HEK293 (cell line): ENCODE measurements around the gene HCRTR2.

Experiments used
- CTCF ChIA-PET: fragments of 350-600 bp; formaldehyde crosslinking; extraction: SDS; loops from one replicate; lab custom pipeline; 2021; ENCODE audit warnings: antibody characterized with exemption; lab: Yijun Ruan, JAX
- POLR2A ChIA-PET: fragments of 300-600 bp; formaldehyde crosslinking; extraction: SDS; loops from one replicate; lab custom pipeline; 2020; ENCODE audit warnings: antibody characterized with exemption, inconsistent platforms; lab: Yijun Ruan, JAX
- H3K27ac ChIP-seq: fragments of 200-500 bp; sonication (Bioruptor generic); 2 replicates; pipeline ENCODE4 v1.5.1; 2014; ENCODE audit warnings: low read depth, low read length, control low read depth, inconsistent platforms; ENCODE audit errors: extremely low read depth
- H3K36me3 ChIP-seq, 2 experiments: fragments of 200-500 bp in 1 of 2; sonication (Bioruptor generic) in 1 of 2; 1 replicate in 1 of 2; 2 replicates in 1 of 2; pipeline ENCODE4 v1.5.1; 2014 to 2017; ENCODE audit warnings: inconsistent platforms in 2 of 2, low read length in 2 of 2; ENCODE audit not compliant: control insufficient read depth in 2 of 2, insufficient read depth in 1 of 2
- H3K4me1 ChIP-seq: fragments of 200-500 bp; sonication (Bioruptor generic); 2 replicates; pipeline ENCODE4 v1.5.1; 2014; ENCODE audit warnings: mild to moderate bottlenecking, low read length, inconsistent platforms; ENCODE audit not compliant: control insufficient read depth, insufficient read depth
- H3K4me3 ChIP-seq: 2 replicates; pipeline ENCODE4 v1.5.1; 2011; ENCODE audit warnings: low read depth, mild to moderate bottlenecking, control low read depth, low read length, moderate library complexity
- H3K9me3 ChIP-seq: fragments of 200-500 bp; sonication (Bioruptor generic); 2 replicates; pipeline ENCODE4 v1.5.1; 2014; ENCODE audit warnings: low read depth, low read length, inconsistent platforms; ENCODE audit not compliant: control insufficient read depth, insufficient read depth
- GFI1B ChIP-seq: fragments of 450-650 bp; formaldehyde crosslinking; IDR thresholded peaks from 2 replicates; pipeline ENCODE4 v1.5.1; 2016; ENCODE audit warnings: missing biosample characterization, missing genetic modification characterization
- GLI2 ChIP-seq: fragments of 450-650 bp; formaldehyde crosslinking; IDR thresholded peaks from 2 replicates; pipeline ENCODE4; 2017; ENCODE audit warnings: missing biosample characterization, missing genetic modification characterization, low read depth, borderline replicate concordance
- KLF10 ChIP-seq: fragments of 450-650 bp; IDR thresholded peaks from 2 replicates; pipeline ENCODE4 v1.5.1; 2018; ENCODE audit warnings: missing biosample characterization, mild to moderate bottlenecking, missing genetic modification characterization
- KLF16 ChIP-seq: fragments of 450-650 bp; formaldehyde crosslinking; IDR thresholded peaks from 2 replicates; pipeline ENCODE4 v1.5.1; 2017; ENCODE audit warnings: missing biosample characterization, missing genetic modification characterization
- MEIS1 ChIP-seq: sonication (generic); formaldehyde crosslinking; IDR thresholded peaks from 2 replicates; pipeline ENCODE4 v1.8.1; 2022; ENCODE audit warnings: missing genetic modification reagents, mild to moderate bottlenecking, borderline replicate concordance
- PRDM6 ChIP-seq: fragments of 450-650 bp; formaldehyde crosslinking; IDR thresholded peaks from 2 replicates; pipeline ENCODE4 v1.5.1; 2017; ENCODE audit warnings: missing biosample characterization, missing genetic modification characterization
- REPIN1 ChIP-seq: fragments of 450-650 bp; formaldehyde crosslinking; IDR thresholded peaks from 2 replicates; pipeline ENCODE4 v1.5.1; 2017; ENCODE audit warnings: missing biosample characterization, missing genetic modification characterization, low read depth
- TSHZ1 ChIP-seq: fragments of 450-650 bp; formaldehyde crosslinking; IDR thresholded peaks from 2 replicates; pipeline ENCODE4 v1.5.1; 2016; ENCODE audit warnings: missing biosample characterization, missing genetic modification characterization, borderline replicate concordance
- ZBTB1 ChIP-seq: fragments of 450-650 bp; formaldehyde crosslinking; IDR thresholded peaks from 2 replicates; pipeline ENCODE4 v1.5.1; 2016; ENCODE audit warnings: missing biosample characterization, missing genetic modification characterization
- ZBTB20 ChIP-seq: fragments of 450-650 bp; formaldehyde crosslinking; IDR thresholded peaks from 2 replicates; pipeline ENCODE4 v1.5.1; 2016; ENCODE audit warnings: missing biosample characterization, missing genetic modification characterization
- ZNF10 ChIP-seq: fragments of 450-650 bp; formaldehyde crosslinking; IDR thresholded peaks from 2 replicates; pipeline ENCODE4 v1.5.1; 2017; ENCODE audit warnings: missing biosample characterization, missing genetic modification characterization
- ZNF174 ChIP-seq: fragments of 450-650 bp; formaldehyde crosslinking; IDR thresholded peaks from 2 replicates; pipeline ENCODE4 v1.5.0; 2017; ENCODE audit warnings: missing biosample characterization, mild to moderate bottlenecking, missing genetic modification characterization
- ZNF184 ChIP-seq: fragments of 450-650 bp; IDR thresholded peaks from 2 replicates; pipeline ENCODE4 v1.5.1; 2018; ENCODE audit warnings: missing biosample characterization, mild to moderate bottlenecking, missing genetic modification characterization
- ZNF211 ChIP-seq: fragments of 450-650 bp; formaldehyde crosslinking; IDR thresholded peaks from 2 replicates; pipeline ENCODE4 v1.5.1; 2016; ENCODE audit warnings: low read depth, missing biosample characterization, missing genetic modification characterization
- ZNF223 ChIP-seq: fragments of 450-650 bp; formaldehyde crosslinking; IDR thresholded peaks from 2 replicates; pipeline ENCODE4 v1.5.1; 2016; ENCODE audit warnings: missing biosample characterization, missing genetic modification characterization
- ZNF266 ChIP-seq: fragments of 450-650 bp; formaldehyde crosslinking; IDR thresholded peaks from 2 replicates; pipeline ENCODE4 v1.5.1; 2016; ENCODE audit warnings: missing biosample characterization, missing genetic modification characterization, low read depth
- ZNF324 ChIP-seq: fragments of 450-650 bp; formaldehyde crosslinking; IDR thresholded peaks from 2 replicates; pipeline ENCODE4 v1.5.1; 2016; ENCODE audit warnings: missing biosample characterization, missing genetic modification characterization
- ZNF473 ChIP-seq: fragments of 450-650 bp; formaldehyde crosslinking; IDR thresholded peaks from 2 replicates; pipeline ENCODE4 v1.5.1; 2017; ENCODE audit warnings: missing biosample characterization, missing genetic modification characterization
- ZNF48 ChIP-seq: fragments of 450-650 bp; formaldehyde crosslinking; IDR thresholded peaks from 2 replicates; pipeline ENCODE4 v1.5.1; 2016; ENCODE audit warnings: missing biosample characterization, missing genetic modification characterization
- ZNF510 ChIP-seq: fragments of 450-650 bp; formaldehyde crosslinking; IDR thresholded peaks from 2 replicates; pipeline ENCODE4 v1.5.1; 2018; ENCODE audit warnings: mild to moderate bottlenecking, missing genetic modification characterization, missing biosample characterization; ENCODE audit not compliant: insufficient replicate concordance
- ZNF596 ChIP-seq: fragments of 450-650 bp; IDR thresholded peaks from 2 replicates; pipeline ENCODE4 v1.5.0; 2018; ENCODE audit warnings: missing biosample characterization, mild to moderate bottlenecking, missing genetic modification characterization, moderate library complexity
- ZNF639 ChIP-seq: fragments of 450-650 bp; formaldehyde crosslinking; IDR thresholded peaks from 2 replicates; pipeline ENCODE4 v1.5.1; 2016; ENCODE audit warnings: missing biosample characterization, missing genetic modification characterization
- ZNF670 ChIP-seq: fragments of 450-650 bp; formaldehyde crosslinking; IDR thresholded peaks from 2 replicates; pipeline ENCODE4 v1.5.1; 2016; ENCODE audit warnings: missing biosample characterization, missing genetic modification characterization, low read depth
- ZNF704 ChIP-seq: fragments of 450-650 bp; formaldehyde crosslinking; IDR thresholded peaks from 2 replicates; pipeline ENCODE4 v1.5.1; 2016; ENCODE audit warnings: missing biosample characterization, missing genetic modification characterization
- ZNF768 ChIP-seq: fragments of 450-650 bp; formaldehyde crosslinking; IDR thresholded peaks from 2 replicates; pipeline ENCODE4 v1.5.1; 2018; ENCODE audit warnings: missing biosample characterization, mild to moderate bottlenecking, missing genetic modification characterization
- TF ChIP-seq, protein P1 (sequence below): fragments of 450-650 bp; formaldehyde crosslinking; IDR thresholded peaks from 2 replicates; pipeline ENCODE4 v1.5.1; 2017; ENCODE audit warnings: missing biosample characterization, missing genetic modification characterization

Gene HCRTR2

GRCh38 chr6:55136916-55137315, 37.4 kb upstream of the HCRTR2 start:
- Histone ChIP-seq H3K9me3 (no peaks in the 10 kb centered on the region), H3K27ac (no peak overlapping the region), H3K36me3 (no peaks in the 10 kb centered on the region), H3K4me1 (no peaks in the 10 kb centered on the region), H3K4me3 (no peak overlapping the region)
- TF ChIP-seq ZNF324 (tag by site-specific recombination) (no peak), MEIS1 (no peak), ZNF266 (tag by site-specific recombination) (no peak), ZNF473 (tag by site-specific recombination) (no peak), ZBTB1 (tag by site-specific recombination) (no peak), PRDM6 (no peak), TSHZ1 (tag by site-specific recombination) (no peak), REPIN1 (tag by site-specific recombination) (no peak), GFI1B (tag by site-specific recombination) (no peak), ZNF10 (tag by site-specific recombination) (no peak), KLF10 (tag by site-specific recombination) (no peak), ZBTB20 (tag by site-specific recombination) (no peak), ZNF768 (no peak), ZNF184 (tag by site-specific recombination) (no peak), ZNF596 (tag by site-specific recombination) (no peak), KLF16 (tag by site-specific recombination) (no peak), ZNF670 (no peak)
- ChIA-PET CTCF (no interaction called here), POLR2A (no interaction called here)

GRCh38 chr6:55137929-55138693, 36.2 kb upstream of the HCRTR2 start:
- Histone ChIP-seq H3K27ac (no peak overlapping the region), H3K36me3 (no peaks in the 10 kb centered on the region), H3K4me3 (no peak overlapping the region), H3K4me1 (no peaks in the 10 kb centered on the region), H3K9me3 (no peaks in the 10 kb centered on the region)
- ChIA-PET CTCF (interaction anchor here (0.7 kb wide), 2 partner anchors 52 to 105 kb away, joined by 3 read pairs; no protein-coding TSS in a partner anchor), POLR2A (no interaction called here)
- TF ChIP-seq ZNF704 (tag by site-specific recombination) = no peak
- TF ChIP-seq ZNF223 = no peak
- no peak for TF ChIP-seq ZNF639 (tag by site-specific recombination)
- TF ChIP-seq ZNF510 (tag by site-specific recombination) = no peak
- TF ChIP-seq ZNF211 (tag by site-specific recombination) = no peak
- TF ChIP-seq ZNF324 (tag by site-specific recombination) = no peak
- TF ChIP-seq ZNF174 = no peak
- no peak for TF ChIP-seq GLI2 (tag by site-specific recombination)
- TF ChIP-seq ZNF48 (tag by site-specific recombination) = no peak
- TF ChIP-seq, protein P1, sequence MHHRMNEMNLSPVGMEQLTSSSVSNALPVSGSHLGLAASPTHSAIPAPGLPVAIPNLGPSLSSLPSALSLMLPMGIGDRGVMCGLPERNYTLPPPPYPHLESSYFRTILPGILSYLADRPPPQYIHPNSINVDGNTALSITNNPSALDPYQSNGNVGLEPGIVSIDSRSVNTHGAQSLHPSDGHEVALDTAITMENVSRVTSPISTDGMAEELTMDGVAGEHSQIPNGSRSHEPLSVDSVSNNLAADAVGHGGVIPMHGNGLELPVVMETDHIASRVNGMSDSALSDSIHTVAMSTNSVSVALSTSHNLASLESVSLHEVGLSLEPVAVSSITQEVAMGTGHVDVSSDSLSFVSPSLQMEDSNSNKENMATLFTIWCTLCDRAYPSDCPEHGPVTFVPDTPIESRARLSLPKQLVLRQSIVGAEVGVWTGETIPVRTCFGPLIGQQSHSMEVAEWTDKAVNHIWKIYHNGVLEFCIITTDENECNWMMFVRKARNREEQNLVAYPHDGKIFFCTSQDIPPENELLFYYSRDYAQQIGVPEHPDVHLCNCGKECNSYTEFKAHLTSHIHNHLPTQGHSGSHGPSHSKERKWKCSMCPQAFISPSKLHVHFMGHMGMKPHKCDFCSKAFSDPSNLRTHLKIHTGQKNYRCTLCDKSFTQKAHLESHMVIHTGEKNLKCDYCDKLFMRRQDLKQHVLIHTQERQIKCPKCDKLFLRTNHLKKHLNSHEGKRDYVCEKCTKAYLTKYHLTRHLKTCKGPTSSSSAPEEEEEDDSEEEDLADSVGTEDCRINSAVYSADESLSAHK (tag by site-specific recombination) = no peak
